AG04449 (cell line): ENCODE measurements around the gene SEPHS1.

Source experiments
- CTCF ChIA-PET: fragments of 350-600 bp; formaldehyde crosslinking; extraction: SDS; loops from one replicate; lab custom pipeline; 2021; ENCODE audit warnings: antibody characterized with exemption; lab: Yijun Ruan, JAX
- POLR2A ChIA-PET: fragments of 400-600, 350-600 bp; formaldehyde crosslinking; extraction: SDS; loops from one replicate; lab custom pipeline; 2020; ENCODE audit warnings: antibody characterized with exemption, inconsistent platforms; lab: Yijun Ruan, JAX
- DNase-seq: peaks from one replicate; pipeline ENCODE4 v3.0.0-alpha.2; 2010; ENCODE audit warnings: low read depth, low spot score
- H3K4me3 ChIP-seq: 2 replicates; pipeline ENCODE4 v1.5.1; 2011; ENCODE audit warnings: low read depth, mild to moderate bottlenecking, control low read depth, low read length
- CTCF ChIP-seq: IDR thresholded peaks from one replicate; pipeline ENCODE4 v1.5.1; 2011; ENCODE audit warnings: mild to moderate bottlenecking, moderate library complexity, low read length, control low read depth, inconsistent platforms; ENCODE audit not compliant: insufficient read depth; ENCODE audit errors: missing control alignments

Gene SEPHS1

GRCh38 chr10:13348216-13349017 lies at the start of gene SEPHS1:
Gene SEPHS1, minus strand, starts transcription at chr10:13348293. Its CDS starts 3,343 bp downstream, at chr10:13344950.
- CTCF ChIA-PET = interaction anchor here (0.8 to 2.9 kb wide), 3 partner anchors 12 to 238 kb away, joined by 3 to 10 read pairs (median 3); partner anchors contain the start of gene PRPF18
- H3K4me3 ChIP-seq = peak within 1 kb of the TSS; percentile 72
- no peak for TF ChIP-seq CTCF
- no peak for DNase-seq
- POLR2A ChIA-PET = no interaction called here

GRCh38 chr10:13397052-13397451 lies 49.0 kb upstream of the SEPHS1 start:
- POLR2A ChIA-PET = no interaction called here
- no peak for DNase-seq
- no peak for TF ChIP-seq CTCF
- no peak overlapping the region for H3K4me3 ChIP-seq
- CTCF ChIA-PET = interaction anchor here (0.8 kb wide), 1 partner anchor 25 kb away, joined by 3 read pairs; no protein-coding TSS in a partner anchor

- no peak for TF ChIP-seq CTCF
- CTCF ChIA-PET = interaction anchor here (0.8 to 1.4 kb wide), 2 partner anchors 24 to 44 kb away, joined by 3 to 4 read pairs; no protein-coding TSS in a partner anchor
- POLR2A ChIA-PET = no interaction called here
- H3K4me3 ChIP-seq = no peak overlapping the region
- no peak for DNase-seq
Observed at GRCh38 chr10:13396369-13396768, 48.3 kb upstream of the SEPHS1 start.

GRCh38 chr10:13395540-13395939 lies 47.4 kb upstream of the SEPHS1 start:
- POLR2A ChIA-PET = no interaction called here
- no peak overlapping the region for H3K4me3 ChIP-seq
- CTCF ChIA-PET = interaction anchor here (1.0 to 1.4 kb wide), 3 partner anchors 15 to 45 kb away, joined by 4 read pairs; no protein-coding TSS in a partner anchor

GRCh38 chr10:13393640-13394039 lies 45.5 kb upstream of the SEPHS1 start:
- POLR2A ChIA-PET = no interaction called here
- no peak for DNase-seq
- CTCF ChIA-PET = no interaction called here
- TF ChIP-seq CTCF = no peak
- no peak overlapping the region for H3K4me3 ChIP-seq

More at GRCh38 chr10:13395540-13395939, 47.4 kb upstream of the SEPHS1 start:
- DNase-seq = no peak
- no peak for TF ChIP-seq CTCF

GRCh38 chr10:13392701-13393100 lies 44.6 kb upstream of the SEPHS1 start:
- no peak for DNase-seq
- CTCF ChIA-PET = no interaction called here
- POLR2A ChIA-PET = no interaction called here
- no peak overlapping the region for H3K4me3 ChIP-seq
- no peak for TF ChIP-seq CTCF
